Measurements from ENCODE around the gene HAP1.

Gene HAP1

DNA sequence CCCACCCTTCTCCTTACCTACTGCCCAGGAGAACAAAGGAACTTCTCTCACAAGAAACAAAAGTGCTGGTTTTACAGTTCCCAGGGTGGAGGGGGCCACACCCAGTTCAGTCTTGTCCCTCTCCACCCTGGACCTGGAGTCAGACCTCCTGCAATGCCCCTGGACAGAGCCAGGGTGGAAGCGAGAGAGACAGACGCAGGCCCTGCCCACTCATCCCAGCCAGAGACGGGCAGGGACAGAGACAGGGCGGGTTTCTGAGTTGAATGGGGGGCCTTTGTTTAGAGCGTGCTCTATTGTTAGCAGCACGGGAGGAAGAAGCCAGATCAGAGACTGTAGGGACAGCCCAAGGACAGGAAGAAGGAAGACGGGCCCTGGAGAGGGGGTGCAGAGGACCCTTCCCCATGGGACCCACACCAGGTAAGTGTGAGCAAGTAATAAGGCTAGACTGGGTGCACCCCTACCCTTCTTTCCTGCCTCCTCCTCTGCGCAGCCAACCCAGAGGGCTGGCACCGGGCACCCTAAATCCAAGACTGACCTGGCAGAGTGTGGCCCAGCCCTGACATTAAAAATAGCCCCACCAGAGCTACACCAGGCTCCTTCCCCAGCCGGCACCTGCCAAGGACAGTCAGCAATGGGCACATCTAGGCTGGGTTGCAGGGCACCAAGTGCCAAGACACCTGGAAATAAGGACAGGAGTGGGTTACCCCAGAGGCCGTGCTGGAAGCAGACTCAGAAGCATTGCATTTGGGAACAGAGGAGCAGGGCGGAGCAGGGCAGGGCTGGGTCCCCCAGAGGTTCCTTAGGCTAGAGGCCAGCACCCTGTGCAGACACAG is 41.2 kb upstream of the HAP1 start:
- TF ChIP-seq, protein P1, sequence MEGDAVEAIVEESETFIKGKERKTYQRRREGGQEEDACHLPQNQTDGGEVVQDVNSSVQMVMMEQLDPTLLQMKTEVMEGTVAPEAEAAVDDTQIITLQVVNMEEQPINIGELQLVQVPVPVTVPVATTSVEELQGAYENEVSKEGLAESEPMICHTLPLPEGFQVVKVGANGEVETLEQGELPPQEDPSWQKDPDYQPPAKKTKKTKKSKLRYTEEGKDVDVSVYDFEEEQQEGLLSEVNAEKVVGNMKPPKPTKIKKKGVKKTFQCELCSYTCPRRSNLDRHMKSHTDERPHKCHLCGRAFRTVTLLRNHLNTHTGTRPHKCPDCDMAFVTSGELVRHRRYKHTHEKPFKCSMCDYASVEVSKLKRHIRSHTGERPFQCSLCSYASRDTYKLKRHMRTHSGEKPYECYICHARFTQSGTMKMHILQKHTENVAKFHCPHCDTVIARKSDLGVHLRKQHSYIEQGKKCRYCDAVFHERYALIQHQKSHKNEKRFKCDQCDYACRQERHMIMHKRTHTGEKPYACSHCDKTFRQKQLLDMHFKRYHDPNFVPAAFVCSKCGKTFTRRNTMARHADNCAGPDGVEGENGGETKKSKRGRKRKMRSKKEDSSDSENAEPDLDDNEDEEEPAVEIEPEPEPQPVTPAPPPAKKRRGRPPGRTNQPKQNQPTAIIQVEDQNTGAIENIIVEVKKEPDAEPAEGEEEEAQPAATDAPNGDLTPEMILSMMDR (IDR thresholded peaks at IDR 0.05; ENCODE audit: insufficient read depth, missing control alignments): no peak
- no peak for DNase-seq (ENCODE audit: insufficient read length, low spot score)
- FAIRE-seq: no peak

- FAIRE-seq (no peak), DNase-seq (ENCODE audit: insufficient read length, low spot score) (no peak)
- TF ChIP-seq, protein P1 (IDR thresholded peaks at IDR 0.05; ENCODE audit: insufficient read depth, missing control alignments): no peak
Measured at GRCh38 chr17:41773731-41774193, 39.3 kb upstream of the HAP1 start.

DNA sequence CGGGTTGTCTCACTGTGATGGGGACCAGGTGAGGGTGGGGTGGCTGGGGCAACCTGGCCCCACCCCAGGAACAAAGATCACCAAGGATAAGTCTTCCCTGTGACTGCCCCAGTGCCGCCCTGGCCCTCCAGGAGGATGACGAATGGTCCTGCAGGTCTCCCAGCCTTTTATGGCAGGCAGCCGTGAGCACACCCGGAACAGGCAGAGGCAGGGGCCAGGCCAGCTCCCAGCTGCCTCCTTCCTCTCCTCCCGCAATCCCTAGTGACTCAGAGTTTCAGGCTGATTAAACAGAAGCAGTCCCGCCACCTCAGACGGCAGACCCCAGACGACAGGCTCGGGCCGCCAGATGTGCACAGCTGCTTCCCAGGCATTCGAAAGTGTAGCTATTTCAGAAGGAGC is 38.7 kb upstream of the HAP1 start:
- DNase-seq (ENCODE audit: insufficient read length, low spot score) (no peak), FAIRE-seq (no peak)
- TF ChIP-seq, protein P1 (IDR thresholded peaks at IDR 0.05; ENCODE audit: insufficient read depth, missing control alignments): no peak

GRCh38 chr17:41772586-41773189 is 38.2 kb upstream of the HAP1 start:
- TF ChIP-seq, protein P1 (IDR thresholded peaks at IDR 0.05; ENCODE audit: insufficient read depth, missing control alignments): no peak
- FAIRE-seq: no peak
- no peak for DNase-seq (ENCODE audit: insufficient read length, low spot score)

DNA sequence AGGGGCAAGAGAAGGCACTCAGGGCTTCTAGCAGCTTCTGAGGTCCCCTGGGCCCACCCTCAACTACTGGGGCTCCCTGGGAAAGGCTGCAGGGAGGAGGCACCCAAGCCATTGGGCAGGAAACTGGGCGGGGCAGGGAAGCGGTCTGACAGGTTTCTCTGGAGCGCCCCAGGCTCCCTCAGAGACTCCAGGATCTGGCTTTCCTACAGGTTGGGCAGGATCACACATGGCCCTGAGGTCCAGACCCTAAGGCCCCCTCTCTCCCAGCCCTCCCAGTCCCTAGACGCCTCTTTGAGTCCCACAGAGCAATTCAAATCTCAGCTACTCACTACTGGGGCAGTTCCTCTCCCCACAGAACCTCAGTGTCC is 37.8 kb upstream of the HAP1 start:
- no peak for FAIRE-seq
- DNase-seq (ENCODE audit: insufficient read length, low spot score): no peak
- TF ChIP-seq, protein P1 (IDR thresholded peaks at IDR 0.05; ENCODE audit: insufficient read depth, missing control alignments): no peak

DNA sequence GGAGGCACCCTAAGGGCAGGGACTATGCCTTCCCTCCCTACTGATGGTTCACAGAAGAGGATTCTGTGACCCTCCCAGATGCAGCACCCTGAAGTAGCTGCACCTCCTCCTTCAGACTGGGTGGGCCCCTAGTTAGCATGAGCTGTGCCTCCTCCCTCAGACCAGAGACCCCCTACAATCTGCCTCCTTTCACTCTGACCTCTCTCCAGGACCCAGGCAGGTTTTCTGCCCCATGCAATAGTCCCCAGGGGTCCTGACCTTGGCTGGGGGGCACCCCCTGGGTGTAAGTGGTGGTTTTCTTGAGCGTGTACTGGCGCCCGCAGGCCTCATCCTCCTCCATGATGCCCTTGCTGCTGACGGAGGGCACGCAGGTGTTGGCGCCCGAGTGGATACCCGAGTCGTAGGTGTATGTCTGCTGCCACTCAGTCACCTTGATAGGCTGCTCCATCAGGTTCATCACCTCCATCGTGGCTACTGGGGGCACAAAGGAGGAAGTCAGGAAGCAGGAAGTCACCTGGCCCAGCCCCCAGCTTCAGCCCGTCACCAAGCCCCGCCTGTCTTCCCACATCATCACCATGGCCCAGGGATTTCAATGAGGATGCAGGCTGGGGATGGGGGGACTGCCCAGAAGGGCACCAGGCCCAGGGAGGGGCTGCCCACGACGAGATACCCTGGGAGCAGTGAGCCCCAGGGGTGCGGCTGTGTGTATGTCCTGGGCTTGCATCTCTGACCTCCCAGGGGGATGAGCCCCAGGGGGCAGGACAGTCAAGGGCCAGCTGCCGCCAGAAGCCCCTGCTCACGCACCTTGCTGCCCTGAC is 37.2 kb upstream of the HAP1 start:
- DNase-seq (ENCODE audit: insufficient read length, low spot score) (no peak), FAIRE-seq (no peak)
- TF ChIP-seq, protein P1 (IDR thresholded peaks at IDR 0.05; ENCODE audit: insufficient read depth, missing control alignments): no peak

All from D721Med (cell line).